DMS53 treated with DMSO at 0.1 percent for 48 hours (cell line): ENCODE data around the gene KIRREL2.

Experiments
- DNase-seq: peaks from one replicate; lab custom pipeline; 2025; ENCODE audit not compliant: unreplicated experiment; lab: John Stamatoyannopoulos, UW

Gene KIRREL2

GRCh38 chr19:35913589-35913988 is 56.9 kb downstream of the KIRREL2 start:
- DNase-seq: no peak

- no peak for DNase-seq
Observed at GRCh38 chr19:35915443-35915842, 58.7 kb downstream of the KIRREL2 start.
